Neuronal stem cell (in vitro differentiated cells): ENCODE results near the gene OR5C1.

Experiments
- DNase-seq: peaks from one replicate; pipeline ENCODE4 v3.0.0-alpha.2; 2013; ENCODE audit warnings: low spot score
- H2AFZ ChIP-seq: one replicate; pipeline ENCODE4 v1.6.1; 2013; ENCODE audit warnings: mild to moderate bottlenecking, low read length, inconsistent platforms
- H2AK5ac ChIP-seq: 2 replicates; pipeline ENCODE4 v1.6.1; 2013; ENCODE audit warnings: low read depth, mild to moderate bottlenecking, inconsistent platforms, low read length, moderate library complexity, mixed read lengths
- H2BK120ac ChIP-seq: 2 replicates; pipeline ENCODE4 v1.6.1; 2013; ENCODE audit warnings: low read depth, mild to moderate bottlenecking, inconsistent platforms, low read length, moderate library complexity, mixed read lengths
- H2BK12ac ChIP-seq: one replicate; pipeline ENCODE4 v1.6.1; 2013; ENCODE audit warnings: low read length, inconsistent platforms
- H2BK15ac ChIP-seq: 2 replicates; pipeline ENCODE4 v1.6.1; 2013; ENCODE audit warnings: mild to moderate bottlenecking, low read length, inconsistent platforms, mixed read lengths
- H2BK5ac ChIP-seq: one replicate; pipeline ENCODE4 v1.6.1; 2013; ENCODE audit warnings: inconsistent platforms, mild to moderate bottlenecking, low read length, moderate library complexity
- H3K14ac ChIP-seq: one replicate; pipeline ENCODE4 v1.6.1; 2013; ENCODE audit warnings: low read length, inconsistent platforms
- H3K18ac ChIP-seq: 2 replicates; pipeline ENCODE4 v1.6.1; 2013; ENCODE audit warnings: low read length, inconsistent platforms
- H3K23ac ChIP-seq: 2 replicates; pipeline ENCODE4 v1.6.1; 2013; ENCODE audit warnings: low read depth, mild to moderate bottlenecking, mixed read lengths, low read length, inconsistent platforms; ENCODE audit not compliant: poor library complexity
- H3K27ac ChIP-seq: replicated peaks from 3 replicates; pipeline ENCODE4 v1.5.1; 2013; ENCODE audit warnings: low read length, inconsistent platforms
- H3K27me3 ChIP-seq, 3 experiments: 2 replicates each; pipeline ENCODE4 v1.6.1; 2013; ENCODE audit warnings: low read length in 3 of 3, mild to moderate bottlenecking in 2 of 3, inconsistent platforms in 1 of 3, low read depth in 1 of 3, mixed read lengths in 1 of 3, moderate library complexity in 1 of 3; ENCODE audit not compliant: control insufficient read depth in 3 of 3, insufficient read depth in 3 of 3
- H3K36me3 ChIP-seq, 2 donors: replicated peaks in 1 of 2; 2 replicates each; pipeline ENCODE4 v1.6.1; 2013; ENCODE audit warnings: low read length in 2 of 2; ENCODE audit not compliant: control insufficient read depth in 2 of 2, insufficient read depth in 2 of 2
- H3K4ac ChIP-seq: 2 replicates; pipeline ENCODE4 v1.6.1; 2013; ENCODE audit warnings: inconsistent platforms, mild to moderate bottlenecking, low read length, moderate library complexity
- H3K4me1 ChIP-seq, 2 donors: 1 replicate in 1 of 2; 2 replicates in 1 of 2; pipeline ENCODE4 v1.6.1; 2013; ENCODE audit warnings: low read length in 2 of 2, low read depth in 1 of 2; ENCODE audit not compliant: control insufficient read depth in 2 of 2, insufficient read depth in 1 of 2
- H3K4me2 ChIP-seq: one replicate; pipeline ENCODE4 v1.6.1; 2013; ENCODE audit warnings: mild to moderate bottlenecking, low read length, inconsistent platforms; ENCODE audit not compliant: insufficient read depth, poor library complexity, severe bottlenecking
- H3K4me3 ChIP-seq, 2 donors: 2 replicates each; pipeline ENCODE4 v1.5.1; 2013; ENCODE audit warnings: low read length in 2 of 2, mild to moderate bottlenecking in 2 of 2, inconsistent platforms in 1 of 2, moderate library complexity in 1 of 2
- H3K79me1 ChIP-seq: one replicate; pipeline ENCODE4 v1.6.1; 2013; ENCODE audit warnings: low read depth, mild to moderate bottlenecking, inconsistent platforms, low read length, moderate library complexity
- H3K9ac ChIP-seq: one replicate; pipeline ENCODE4 v1.6.1; 2013; ENCODE audit warnings: mild to moderate bottlenecking, low read depth, low read length, inconsistent platforms; ENCODE audit not compliant: poor library complexity
- H3K9me3 ChIP-seq, 2 donors: replicated peaks in 1 of 2; 2 replicates each; pipeline versions ENCODE3 to v1.6.1; 2013; ENCODE audit warnings: low read length in 2 of 2, mild to moderate bottlenecking in 2 of 2, inconsistent platforms in 1 of 2, low read depth in 1 of 2, mixed read lengths in 1 of 2, moderate library complexity in 1 of 2; ENCODE audit not compliant: control insufficient read depth in 2 of 2, insufficient read depth in 1 of 2
- H4K8ac ChIP-seq: one replicate; pipeline ENCODE4 v1.6.1; 2013; ENCODE audit warnings: low read depth, mild to moderate bottlenecking, inconsistent platforms, low read length, moderate library complexity
- H4K91ac ChIP-seq: one replicate; pipeline ENCODE4 v1.6.1; 2013; ENCODE audit warnings: low read length, low read depth, mild to moderate bottlenecking, inconsistent platforms; ENCODE audit not compliant: poor library complexity
- WGBS, 2 donors: extraction: QIAGEN DNeasy Blood & Tissue Kit; methylation state at CpG; one replicate each; pipeline ENCODE4 v1.1.7; 2013; ENCODE audit warnings: missing lambda C conversion rate in 2 of 2, mixed read lengths in 1 of 2; ENCODE audit not compliant: insufficient read length in 2 of 2, insufficient replicate concordance in 1 of 2; ENCODE audit errors: extremely low coverage in 2 of 2; 5-methylcytosine and 5-hydroxymethylcytosine counted together

Gene OR5C1

DNA sequence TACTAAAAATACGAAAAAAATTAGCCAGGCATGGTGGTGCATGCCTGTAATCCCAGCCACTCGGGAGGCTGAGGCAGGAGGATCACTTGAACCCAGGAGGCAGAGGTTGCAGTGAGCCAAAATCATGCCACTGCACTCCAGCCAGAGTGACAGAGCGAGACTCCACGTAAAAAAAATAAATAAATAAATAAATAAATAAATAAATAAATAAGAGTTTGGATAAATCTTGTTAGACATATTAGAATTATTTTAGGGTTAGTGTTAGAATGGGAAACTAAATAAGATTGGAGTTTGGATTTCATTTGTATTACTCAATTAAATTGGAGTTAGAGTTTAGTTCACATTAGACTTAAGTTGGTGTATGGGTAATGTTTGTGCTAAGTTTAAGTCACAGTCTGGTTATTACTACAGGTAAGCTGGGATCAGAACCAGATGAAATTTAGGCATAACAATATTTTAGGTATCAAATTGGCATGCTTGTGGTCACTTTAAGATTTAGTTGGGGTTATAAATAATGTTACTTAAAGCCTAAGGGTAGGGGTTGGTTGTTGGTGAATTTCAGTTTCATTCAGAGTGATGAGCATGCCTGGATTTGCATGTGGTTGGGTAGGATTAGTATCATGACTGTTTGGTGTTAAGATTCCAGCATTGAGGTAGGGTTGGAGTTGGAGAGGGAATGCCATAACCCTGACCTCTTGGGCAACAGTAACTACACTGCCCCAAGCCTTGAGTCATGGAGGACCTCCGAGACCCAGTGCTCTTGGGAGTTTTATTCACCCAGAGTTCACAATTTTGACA lies 3.3 kb downstream of the OR5C1 start:
- Histone ChIP-seq H2AFZ (no peak overlapping the region), H3K9me3 (peaks cover 0 to 13% of the 10 kb centered on the region in 2 donors), H2BK5ac (no peak overlapping the region), H3K9ac (no peak overlapping the region), H3K14ac (no peak overlapping the region), H2AK5ac (no peak overlapping the region), H3K4me2 (no peak overlapping the region), H3K27me3 (peaks cover 0 to 4% (median 0%) of the 10 kb centered on the region in 3 experiments), H3K36me3 (no peaks in the 10 kb centered on the region), H4K91ac (no peak overlapping the region), H3K79me1 (no peaks in the 10 kb centered on the region), H2BK12ac (no peak overlapping the region), H3K4me1 (no peaks in the 10 kb centered on the region), H3K18ac (no peak overlapping the region), H3K23ac (no peak overlapping the region), H3K27ac (no peak overlapping the region), H4K8ac (no peak overlapping the region), H2BK15ac (no peak overlapping the region), H3K4me3 (no peak overlapping the region), H2BK120ac (no peak overlapping the region), H3K4ac (no peak overlapping the region)
- DNase-seq = no peak
- WGBS, 2 donors = no CpG with 5 or more reads among the region's 5 CpGs

DNA sequence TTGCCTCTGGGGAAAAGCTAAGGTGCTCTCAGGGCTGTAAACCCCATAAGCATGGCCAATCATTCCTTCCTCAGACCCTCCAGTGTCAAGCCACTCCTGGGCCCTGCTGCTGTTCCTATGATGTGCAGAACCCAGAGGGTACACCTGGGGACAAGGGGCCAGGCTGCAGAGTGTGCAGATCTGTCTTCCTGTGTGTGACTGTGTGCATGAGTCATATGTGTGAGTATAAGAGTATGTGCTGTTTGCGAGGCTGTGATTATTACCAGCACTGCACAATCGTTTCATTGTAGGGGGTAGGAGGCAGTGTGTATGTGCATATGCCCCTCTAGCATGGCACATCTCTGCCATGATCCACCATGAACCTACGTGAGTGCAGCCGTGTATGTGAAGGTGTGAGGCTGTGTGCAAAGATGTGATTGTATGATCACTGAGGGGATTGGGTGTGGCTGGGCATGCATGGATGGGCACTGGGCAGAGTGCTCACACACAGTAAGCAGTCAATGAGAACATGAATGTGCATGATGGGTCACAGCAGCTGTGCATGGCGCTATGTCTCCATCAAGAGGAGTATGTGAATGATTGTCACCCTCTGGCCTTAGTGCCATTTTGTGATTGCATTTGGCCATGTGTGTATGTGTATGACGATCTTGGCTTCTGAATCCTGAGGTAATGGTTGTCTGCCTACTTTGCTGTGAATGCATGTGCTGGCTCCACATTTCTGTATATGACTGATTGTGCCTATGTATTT lies 8.8 kb downstream of the OR5C1 start:
- peak overlapping the region; percentile 94 for H3K14ac ChIP-seq
- H4K91ac ChIP-seq = peak overlapping the region; percentile 78
- WGBS, 2 donors = no CpG with 5 or more reads among the region's 6 CpGs
- no peak overlapping the region for H2BK15ac ChIP-seq
- H2BK120ac ChIP-seq = no peak overlapping the region
- H3K4ac ChIP-seq = peak overlapping the region; percentile 72
- H3K9me3 ChIP-seq = peaks cover 0 to 22% of the 10 kb centered on the region in 2 donors
- H3K79me1 ChIP-seq = peaks cover 3% of the 10 kb centered on the region
- H3K27ac ChIP-seq = no peak overlapping the region
- DNase-seq = no peak
- no peak overlapping the region for H3K4me2 ChIP-seq
- no peak overlapping the region for H2AK5ac ChIP-seq
- no peaks in the 10 kb centered on the region for H3K36me3 ChIP-seq
- no peak overlapping the region for H2BK12ac ChIP-seq
- H3K23ac ChIP-seq = peak overlapping the region; percentile 83
- no peak overlapping the region for H3K4me3 ChIP-seq
- H3K4me1 ChIP-seq = no peaks in the 10 kb centered on the region
- H3K18ac ChIP-seq = peak overlapping the region; percentile 21
- H2AFZ ChIP-seq = no peak overlapping the region
- H3K27me3 ChIP-seq = peaks cover 0 to 3% (median 2%) of the 10 kb centered on the region in 3 experiments
- H3K9ac ChIP-seq = peak overlapping the region; percentile 50
- peak overlapping the region; percentile 7 for H4K8ac ChIP-seq
- no peak overlapping the region for H2BK5ac ChIP-seq

DNA sequence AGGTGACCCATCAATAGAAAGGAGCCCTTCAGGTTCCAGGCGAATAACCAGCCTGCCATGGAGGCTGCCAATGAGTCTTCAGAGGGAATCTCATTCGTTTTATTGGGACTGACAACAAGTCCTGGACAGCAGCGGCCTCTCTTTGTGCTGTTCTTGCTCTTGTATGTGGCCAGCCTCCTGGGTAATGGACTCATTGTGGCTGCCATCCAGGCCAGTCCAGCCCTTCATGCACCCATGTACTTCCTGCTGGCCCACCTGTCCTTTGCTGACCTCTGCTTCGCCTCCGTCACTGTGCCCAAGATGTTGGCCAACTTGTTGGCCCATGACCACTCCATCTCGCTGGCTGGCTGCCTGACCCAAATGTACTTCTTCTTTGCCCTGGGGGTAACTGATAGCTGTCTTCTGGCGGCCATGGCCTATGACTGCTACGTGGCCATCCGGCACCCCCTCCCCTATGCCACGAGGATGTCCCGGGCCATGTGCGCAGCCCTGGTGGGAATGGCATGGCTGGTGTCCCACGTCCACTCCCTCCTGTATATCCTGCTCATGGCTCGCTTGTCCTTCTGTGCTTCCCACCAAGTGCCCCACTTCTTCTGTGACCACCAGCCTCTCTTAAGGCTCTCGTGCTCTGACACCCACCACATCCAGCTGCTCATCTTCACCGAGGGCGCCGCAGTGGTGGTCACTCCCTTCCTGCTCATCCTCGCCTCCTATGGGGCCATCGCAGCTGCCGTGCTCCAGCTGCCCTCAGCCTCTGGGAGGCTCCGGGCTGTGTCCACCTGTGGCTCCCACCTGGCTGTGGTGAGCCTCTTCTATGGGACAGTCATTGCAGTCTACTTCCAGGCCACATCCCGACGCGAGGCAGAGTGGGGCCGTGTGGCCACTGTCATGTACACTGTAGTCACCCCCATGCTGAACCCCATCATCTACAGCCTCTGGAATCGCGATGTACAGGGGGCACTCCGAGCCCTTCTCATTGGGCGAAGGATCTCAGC lies 11.6 kb downstream of the OR5C1 start, which contains the start of gene OR1K1:
Gene OR1K1, plus strand, starts transcription at position 58 of the 995 bp plus-strand sequence. Its CDS starts 0 bp downstream, at position 58.
- no peaks in the 10 kb centered on the region for H3K36me3 ChIP-seq
- H2AK5ac ChIP-seq = no peak within 1 kb of the TSS
- H3K18ac ChIP-seq = peak within 1 kb of the TSS; percentile 32
- H2BK15ac ChIP-seq = peak within 1 kb of the TSS; percentile 5
- peaks cover 0 to 20% of the 10 kb centered on the region in 2 donors for H3K9me3 ChIP-seq
- H3K9ac ChIP-seq = no peak within 1 kb of the TSS
- H3K4me2 ChIP-seq = no peak within 1 kb of the TSS
- H2BK12ac ChIP-seq = no peak within 1 kb of the TSS
- no peak within 1 kb of the TSS for H3K4ac ChIP-seq
- H3K27me3 ChIP-seq = peaks cover 0 to 3% (median 2%) of the 10 kb centered on the region in 3 experiments
- H3K14ac ChIP-seq = no peak within 1 kb of the TSS
- H3K27ac ChIP-seq = no peak within 1 kb of the TSS
- H4K91ac ChIP-seq = no peak within 1 kb of the TSS
- no peak for DNase-seq
- H3K79me1 ChIP-seq = peaks cover 3% of the 10 kb centered on the region
- no peak within 1 kb of the TSS for H2AFZ ChIP-seq
- peak within 1 kb of the TSS in 1 of 2 donors; percentile 35 for H3K4me3 ChIP-seq
- H4K8ac ChIP-seq = no peak within 1 kb of the TSS
- no peak within 1 kb of the TSS for H2BK120ac ChIP-seq
- peak within 1 kb of the TSS; percentile 11 for H3K23ac ChIP-seq
- no CpG with 5 or more reads among the region's 30 CpGs for WGBS, 2 donors
- H2BK5ac ChIP-seq = no peak within 1 kb of the TSS
- H3K4me1 ChIP-seq = no peaks in the 10 kb centered on the region
